B cell (primary cell): ENCODE data around the gene SDR9C7.

ENCODE experiments used
- CTCF ChIP-seq: fragments of 200-600 bp; IDR thresholded peaks from one replicate; pipeline ENCODE4 v1.8.0; 2022; ENCODE audit warnings: antibody characterized with exemption, mild to moderate bottlenecking
- EZH2 ChIP-seq: IDR thresholded peaks from 2 replicates; pipeline ENCODE4 v1.6.1; 2012; ENCODE audit warnings: borderline replicate concordance, low read depth, mild to moderate bottlenecking, moderate library complexity, low read length; ENCODE audit not compliant: insufficient read depth, poor library complexity, severe bottlenecking

GRCh38 chr12:56932867-56933266 lies 1.3 kb downstream of the SDR9C7 start:
- TF ChIP-seq EZH2: no peak
- TF ChIP-seq CTCF: no peak
